DND-41 (cell line): ENCODE measurements around the gene RAPGEF2.

ENCODE experiments used
- EZH2 ChIP-seq: IDR thresholded peaks from 3 replicates; pipeline ENCODE4 v1.6.1; 2012; ENCODE audit warnings: borderline replicate concordance, low read depth, mild to moderate bottlenecking, moderate library complexity, low read length, inconsistent platforms; ENCODE audit not compliant: severe bottlenecking
- TF ChIP-seq, protein P1 (sequence below): IDR thresholded peaks from 2 replicates; pipeline ENCODE4 v1.5.1; 2012; ENCODE audit warnings: borderline replicate concordance, low read length, moderate library complexity, mild to moderate bottlenecking; ENCODE audit not compliant: poor library complexity, severe bottlenecking; ENCODE audit errors: extremely low read depth

DNA sequence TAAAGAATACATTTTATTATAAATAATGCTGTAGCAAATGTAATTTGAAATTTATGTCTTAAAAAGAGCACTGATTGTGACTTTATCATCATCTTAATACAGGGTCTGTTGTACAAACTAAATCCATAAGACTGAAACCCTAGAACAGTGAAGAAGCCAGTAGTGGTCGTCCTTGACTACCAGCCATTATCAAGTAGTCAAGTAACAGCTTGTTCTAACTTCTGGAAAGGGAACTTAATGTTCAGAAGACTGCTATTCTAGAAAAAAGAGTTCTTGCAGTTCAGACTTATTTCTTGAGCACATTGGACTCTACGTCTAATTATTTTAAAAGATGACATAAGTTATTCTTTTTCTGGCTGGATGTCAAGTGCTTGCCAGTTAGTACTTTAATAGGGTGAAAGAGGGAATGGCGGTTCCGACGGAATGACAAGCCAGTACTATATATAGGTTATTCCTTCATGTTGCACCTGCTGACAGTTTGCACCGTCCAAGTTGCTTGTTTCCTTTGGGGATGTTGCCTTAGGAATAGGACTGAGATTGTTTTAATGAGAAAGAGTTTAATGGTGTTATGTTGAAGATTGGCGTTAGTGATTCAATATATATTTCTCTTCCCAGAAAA, 109.9 kb downstream of the RAPGEF2 start:
- TF ChIP-seq EZH2 = no peak
- TF ChIP-seq, protein P1, sequence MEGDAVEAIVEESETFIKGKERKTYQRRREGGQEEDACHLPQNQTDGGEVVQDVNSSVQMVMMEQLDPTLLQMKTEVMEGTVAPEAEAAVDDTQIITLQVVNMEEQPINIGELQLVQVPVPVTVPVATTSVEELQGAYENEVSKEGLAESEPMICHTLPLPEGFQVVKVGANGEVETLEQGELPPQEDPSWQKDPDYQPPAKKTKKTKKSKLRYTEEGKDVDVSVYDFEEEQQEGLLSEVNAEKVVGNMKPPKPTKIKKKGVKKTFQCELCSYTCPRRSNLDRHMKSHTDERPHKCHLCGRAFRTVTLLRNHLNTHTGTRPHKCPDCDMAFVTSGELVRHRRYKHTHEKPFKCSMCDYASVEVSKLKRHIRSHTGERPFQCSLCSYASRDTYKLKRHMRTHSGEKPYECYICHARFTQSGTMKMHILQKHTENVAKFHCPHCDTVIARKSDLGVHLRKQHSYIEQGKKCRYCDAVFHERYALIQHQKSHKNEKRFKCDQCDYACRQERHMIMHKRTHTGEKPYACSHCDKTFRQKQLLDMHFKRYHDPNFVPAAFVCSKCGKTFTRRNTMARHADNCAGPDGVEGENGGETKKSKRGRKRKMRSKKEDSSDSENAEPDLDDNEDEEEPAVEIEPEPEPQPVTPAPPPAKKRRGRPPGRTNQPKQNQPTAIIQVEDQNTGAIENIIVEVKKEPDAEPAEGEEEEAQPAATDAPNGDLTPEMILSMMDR = no peak
